Activated T-cell treated with anti-CD3 and anti-CD28 coated beads, Interleukin-2, amount 50 U/mL, for 72 hours (primary cell): ENCODE data around the gene TM4SF4. TPM values are rescaled to one million over a fixed set of nuclear protein-coding genes. Genes with fewer than 3 reads are reported as not detected.

Experiments used
- ATAC-seq, 2 donors: fragments of 150-1000 bp; cut with Tn5 transposase; replicated peaks in 1 of 2; 2 replicates each; pipeline ENCODE4 v1.10.0; 2021; ENCODE audit warnings: moderate library complexity in 2 of 2, mild to moderate bottlenecking in 1 of 2
- DNase-seq, 2 donors: peaks; one replicate each; pipeline ENCODE4 v3.0.0; 2021 to 2022; ENCODE audit warnings: mixed read lengths in 1 of 2
- H3K27ac Mint-ChIP-seq: one replicate; pipeline ENCODE4 v1.8.0; 2022; ENCODE audit warnings: mild to moderate bottlenecking, moderate library complexity, mixed read lengths
- H3K27me3 Mint-ChIP-seq: one replicate; pipeline ENCODE4 v1.8.0; 2022; ENCODE audit warnings: low read depth, mixed read lengths
- H3K36me3 Mint-ChIP-seq, 2 donors: one replicate each; pipeline ENCODE4 v1.8.0; 2022; ENCODE audit warnings: mixed read lengths in 2 of 2, mild to moderate bottlenecking in 1 of 2; ENCODE audit not compliant: insufficient read depth in 2 of 2
- H3K4me1 Mint-ChIP-seq: one replicate; pipeline ENCODE4 v1.8.0; 2022; ENCODE audit warnings: low read depth, mixed read lengths
- H3K4me3 Mint-ChIP-seq, 2 donors: one replicate each; pipeline ENCODE4 v1.8.0; 2022; ENCODE audit warnings: mild to moderate bottlenecking in 2 of 2, mixed read lengths in 2 of 2, moderate library complexity in 2 of 2
- H3K9me3 Mint-ChIP-seq, 2 donors: one replicate each; pipeline ENCODE4 v1.8.0; 2022; ENCODE audit warnings: mixed read lengths in 2 of 2
- total RNA-seq, 2 donors: library from RNA; stranded (reverse); gene quantifications; one replicate each; pipeline ENCODE4 v1.2.3, GENCODE V29; 2022

The TM4SF4 gene
- total RNA-seq, 2 donors from 2014 or later, result not detected

DNA sequence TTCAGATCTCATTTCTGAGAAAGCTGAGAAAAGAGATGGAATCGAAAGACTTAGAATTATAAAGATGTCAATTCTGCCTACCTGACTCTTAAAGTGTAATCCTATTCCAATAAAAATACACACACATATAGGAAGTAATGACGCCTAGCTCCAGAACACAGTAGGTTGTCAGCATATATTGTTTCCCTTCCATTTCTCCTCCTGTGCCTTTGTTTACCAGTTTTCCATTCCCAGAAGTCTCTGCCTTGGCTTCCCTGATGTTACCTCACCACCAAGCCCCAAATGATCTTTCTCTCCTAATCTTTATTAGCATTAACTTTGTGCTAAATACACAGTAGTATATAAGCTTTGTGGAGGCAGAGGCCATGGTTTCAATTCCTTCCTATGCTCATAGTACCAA, 40.0 kb downstream of the TM4SF4 start:
- H3K27ac Mint-ChIP-seq, result no peak overlapping the region
- ATAC-seq (no peak), DNase-seq (no peak)
- no peaks in the 10 kb centered on the region for H3K36me3 Mint-ChIP-seq
- no peak overlapping the region for H3K4me3 Mint-ChIP-seq
- H3K27me3 Mint-ChIP-seq, result peaks cover 26% of the 10 kb centered on the region
- no peaks in the 10 kb centered on the region for H3K9me3 Mint-ChIP-seq
- H3K4me1 Mint-ChIP-seq, result peaks cover 7% of the 10 kb centered on the region

DNA sequence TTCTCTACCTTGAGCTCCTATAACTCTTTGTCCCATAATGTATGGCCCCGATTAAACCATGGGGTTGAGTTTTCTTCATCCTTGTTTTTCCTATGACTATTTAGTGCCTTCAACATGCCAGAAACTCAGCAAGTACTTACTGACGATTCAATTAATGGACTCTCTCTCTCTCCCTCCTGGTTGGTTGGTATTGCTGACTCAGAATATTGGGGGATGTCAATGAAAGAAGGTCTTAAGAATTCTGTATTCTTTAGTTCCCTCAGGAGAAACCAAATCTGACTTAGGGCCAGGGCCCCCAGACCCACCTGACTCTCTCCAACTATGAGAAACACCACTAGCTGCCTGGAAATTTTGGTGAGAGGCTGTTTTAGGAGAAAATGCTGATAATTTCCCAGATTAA, 40.8 kb downstream of the TM4SF4 start:
- Mint-ChIP-seq H3K36me3 (no peaks in the 10 kb centered on the region), H3K27me3 (peaks cover 25% of the 10 kb centered on the region), H3K9me3 (no peaks in the 10 kb centered on the region), H3K27ac (no peak overlapping the region), H3K4me1 (peaks cover 7% of the 10 kb centered on the region), H3K4me3 (no peak overlapping the region)
- no peak for DNase-seq
- ATAC-seq, result no peak

DNA sequence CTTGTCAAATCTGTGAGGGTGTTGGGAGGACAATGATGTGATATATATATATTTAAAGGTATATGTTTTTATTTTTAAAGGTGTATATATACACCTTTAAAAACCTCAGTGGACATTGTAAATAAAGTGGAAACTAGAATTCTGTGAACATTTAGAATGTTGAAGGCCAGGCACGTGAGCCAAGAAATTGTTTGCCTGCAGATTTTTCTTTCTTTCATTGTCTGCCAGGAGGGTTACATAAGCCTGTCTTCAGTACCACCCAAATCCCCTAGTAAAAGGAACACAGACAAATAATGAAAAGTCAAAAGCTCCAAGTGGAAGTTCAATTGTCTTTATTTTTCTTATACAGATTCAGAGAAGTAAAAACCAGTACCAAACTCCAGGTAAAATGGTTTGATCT, 42.4 kb downstream of the TM4SF4 start:
- Mint-ChIP-seq H3K36me3 (no peaks in the 10 kb centered on the region), H3K9me3 (no peaks in the 10 kb centered on the region), H3K4me1 (peaks cover 7% of the 10 kb centered on the region), H3K4me3 (no peak overlapping the region), H3K27me3 (peaks cover 13% of the 10 kb centered on the region), H3K27ac (no peak overlapping the region)
- no peak for DNase-seq
- no peak for ATAC-seq

DNA sequence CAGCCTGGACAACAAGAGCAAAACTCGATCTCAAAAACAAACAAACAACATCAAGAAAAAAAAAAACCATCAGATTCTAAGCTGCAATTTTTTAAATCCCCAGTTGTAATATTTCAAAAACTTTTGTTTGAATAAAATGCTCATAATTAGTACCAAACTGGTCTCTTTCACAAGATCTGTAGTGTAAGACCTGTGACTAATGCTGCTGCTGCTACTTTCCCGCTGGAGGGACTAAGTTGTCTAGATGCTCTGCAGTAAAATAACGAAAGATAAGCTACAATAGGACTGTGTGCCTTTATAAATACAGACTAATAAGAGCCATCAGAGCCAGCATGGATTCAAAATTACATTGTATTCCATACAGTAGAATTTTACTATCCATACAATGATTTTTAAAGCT, 45.4 kb downstream of the TM4SF4 start:
- Mint-ChIP-seq H3K36me3 (no peaks in the 10 kb centered on the region), H3K4me1 (no peaks in the 10 kb centered on the region), H3K27ac (no peak overlapping the region), H3K4me3 (no peak overlapping the region), H3K27me3 (peaks cover 6% of the 10 kb centered on the region), H3K9me3 (no peaks in the 10 kb centered on the region)
- ATAC-seq (no peak), DNase-seq (no peak)

DNA sequence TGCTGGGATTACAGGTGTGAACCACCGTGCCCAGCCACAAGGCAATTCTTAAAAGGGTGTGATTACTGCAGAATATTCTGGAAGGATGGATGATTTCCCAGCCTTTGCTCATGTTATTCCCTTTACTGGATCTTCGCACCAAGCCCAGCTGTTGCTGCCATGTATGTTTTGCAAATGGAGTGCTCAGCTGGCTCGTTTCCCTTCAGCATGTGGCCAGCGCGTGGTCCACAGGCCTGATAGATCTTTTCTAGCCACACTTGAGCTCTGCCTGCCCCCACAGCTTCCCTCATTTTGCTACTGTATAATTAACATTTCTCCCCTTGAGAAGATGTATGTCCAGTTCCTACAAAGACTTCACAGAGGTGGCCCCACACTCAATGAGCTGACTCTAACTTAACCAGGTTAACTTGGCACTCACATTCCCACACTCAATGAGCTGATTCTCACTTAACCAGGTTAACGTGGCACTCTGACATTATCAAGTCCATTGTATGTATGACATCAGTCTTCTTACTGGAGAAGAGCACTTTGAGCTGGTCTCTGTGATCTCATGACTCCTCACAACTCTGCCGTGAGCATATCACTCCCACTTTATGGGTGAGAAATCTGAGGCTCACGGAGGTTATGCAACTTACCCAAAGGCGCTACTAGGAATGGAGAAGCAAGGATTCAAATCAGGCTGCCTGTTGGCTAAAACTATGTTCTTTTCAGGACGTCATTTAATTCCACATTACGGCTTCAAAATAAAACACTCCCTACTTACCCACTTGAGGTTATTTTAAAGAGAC, 49.2 kb downstream of the TM4SF4 start:
- no peak overlapping the region for H3K4me3 Mint-ChIP-seq
- no peaks in the 10 kb centered on the region for H3K36me3 Mint-ChIP-seq
- no peaks in the 10 kb centered on the region for H3K9me3 Mint-ChIP-seq
- peaks cover 3% of the 10 kb centered on the region for H3K27me3 Mint-ChIP-seq
- DNase-seq, result no peak
- no peak overlapping the region for H3K27ac Mint-ChIP-seq
- no peaks in the 10 kb centered on the region for H3K4me1 Mint-ChIP-seq
- no peak for ATAC-seq

DNA sequence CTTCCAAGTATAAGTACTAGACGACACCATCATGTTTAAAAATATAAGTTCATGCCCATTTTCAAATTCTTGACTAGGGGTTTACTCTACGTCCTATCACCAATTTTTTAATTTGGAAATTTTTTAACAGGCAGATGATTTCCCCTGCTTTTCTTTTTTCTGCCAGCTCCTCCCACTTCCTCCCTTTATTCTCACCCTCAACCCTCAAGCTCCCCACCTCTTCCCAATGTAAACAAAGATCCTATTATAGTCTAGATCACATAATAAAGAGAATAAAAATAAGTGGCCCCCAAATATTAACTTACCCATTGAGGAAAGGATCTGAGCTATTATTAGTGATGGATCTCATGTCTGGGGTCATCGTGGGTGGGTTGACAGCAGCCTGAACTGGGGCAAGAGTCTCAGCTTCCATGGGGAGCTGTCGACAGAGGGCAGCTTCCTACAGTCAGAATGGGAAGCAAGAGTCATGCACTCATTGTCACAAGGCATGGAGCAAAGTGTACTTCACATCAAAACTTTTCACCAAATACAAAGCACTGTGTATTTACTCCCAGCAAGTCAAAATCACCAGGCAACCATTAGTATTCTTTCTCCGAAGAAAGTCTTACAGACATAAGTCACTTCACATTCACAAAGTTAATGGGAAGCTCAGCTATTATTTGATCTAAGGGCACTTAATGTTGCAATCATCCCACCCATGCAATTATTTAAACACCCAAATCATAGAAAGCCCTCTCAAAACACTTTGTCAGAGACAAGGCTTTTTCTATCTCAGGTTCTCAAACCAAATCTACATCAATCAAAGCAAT, 53.2 kb downstream of the TM4SF4 start:
- ATAC-seq (no peak), DNase-seq (no peak)
- Mint-ChIP-seq H3K27ac (no peak overlapping the region), H3K27me3 (peaks cover 11% of the 10 kb centered on the region), H3K9me3 (no peaks in the 10 kb centered on the region), H3K4me1 (peaks cover 4% of the 10 kb centered on the region), H3K4me3 (no peak overlapping the region), H3K36me3 (no peaks in the 10 kb centered on the region)

DNA sequence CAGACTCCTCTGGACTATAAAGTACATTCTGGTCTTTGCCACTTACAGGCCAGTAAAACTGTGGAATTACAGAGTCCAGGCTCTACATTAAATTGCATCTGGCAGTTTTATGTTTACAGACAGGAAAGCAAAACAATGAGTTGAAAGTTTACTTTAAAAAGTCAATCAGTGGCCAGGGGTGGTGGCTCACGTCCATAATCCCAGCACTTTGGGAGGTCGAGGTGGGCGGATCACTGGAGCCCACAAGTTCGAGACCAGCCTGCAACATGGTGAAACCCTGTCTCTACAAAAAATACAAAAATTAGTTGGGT, 53.8 kb downstream of the TM4SF4 start:
- Mint-ChIP-seq H3K4me3 (no peak overlapping the region), H3K27ac (no peak overlapping the region)

DNA sequence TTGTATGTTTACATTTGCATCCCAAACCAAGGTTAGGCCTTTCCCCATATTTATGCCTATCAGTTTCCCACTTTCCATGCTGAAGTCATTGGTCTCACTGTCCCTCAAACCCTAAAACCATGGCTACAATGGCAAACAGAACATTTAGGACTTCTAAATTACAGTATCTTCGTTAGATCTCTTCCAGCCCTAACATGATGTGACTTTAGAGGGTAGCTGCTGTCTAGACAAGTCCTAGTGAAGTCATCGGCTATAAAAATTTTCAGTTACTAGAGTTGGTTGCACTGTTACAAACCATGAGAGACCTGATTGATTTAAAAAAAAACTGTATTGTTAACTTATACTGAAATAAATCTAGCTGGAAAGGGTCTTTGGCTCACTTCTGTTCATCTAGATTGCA, 54.6 kb downstream of the TM4SF4 start:
- H3K4me3 Mint-ChIP-seq, result no peak overlapping the region
- no peak for ATAC-seq
- H3K36me3 Mint-ChIP-seq, result no peaks in the 10 kb centered on the region
- H3K27me3 Mint-ChIP-seq, result peaks cover 24% of the 10 kb centered on the region
- H3K4me1 Mint-ChIP-seq, result peaks cover 8% of the 10 kb centered on the region
- no peak overlapping the region for H3K27ac Mint-ChIP-seq
- DNase-seq, result no peak
- H3K9me3 Mint-ChIP-seq, result no peaks in the 10 kb centered on the region

More for the DNA sequence above, 53.8 kb downstream of the TM4SF4 start:
- ATAC-seq (no peak), DNase-seq (no peak)
- Mint-ChIP-seq H3K4me1 (peaks cover 8% of the 10 kb centered on the region), H3K9me3 (no peaks in the 10 kb centered on the region), H3K36me3 (no peaks in the 10 kb centered on the region), H3K27me3 (peaks cover 16% of the 10 kb centered on the region)

DNA sequence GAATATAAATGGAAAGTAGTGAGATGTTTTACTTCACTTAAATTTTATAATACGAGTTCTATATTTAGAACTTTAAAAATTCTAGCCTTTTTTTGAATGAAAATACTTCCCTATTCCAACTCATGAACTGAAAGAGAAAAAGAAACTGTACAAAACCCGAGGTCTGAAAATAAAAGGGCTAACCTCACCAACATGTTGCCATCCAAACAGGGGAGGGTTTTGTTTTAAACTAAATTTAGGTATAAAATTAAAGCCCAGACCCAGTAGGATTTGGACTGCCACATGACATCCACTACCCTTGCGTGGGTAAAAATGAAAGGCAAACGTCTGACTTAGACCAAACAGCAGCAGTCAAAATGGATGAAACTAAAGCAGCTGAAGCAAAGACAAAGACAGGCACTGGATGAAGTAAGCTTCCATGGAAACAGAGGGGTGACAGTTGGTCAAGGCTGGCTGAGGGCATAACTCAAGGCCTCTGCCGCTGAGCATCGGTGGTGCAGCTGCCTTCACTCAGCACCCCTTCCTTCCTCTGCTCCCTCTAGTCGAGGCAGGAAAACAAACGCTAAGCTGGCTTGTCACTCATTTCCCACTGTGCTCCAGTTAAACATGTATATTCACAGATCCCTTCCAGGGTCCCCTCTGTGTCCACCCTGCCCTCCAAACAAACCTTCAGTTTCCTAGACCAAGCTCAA, 58.1 kb downstream of the TM4SF4 start:
- Mint-ChIP-seq H3K27ac (no peak overlapping the region), H3K4me3 (peak overlapping the region; percentile 21 to 44), H3K27me3 (peaks cover 27% of the 10 kb centered on the region), H3K36me3 (no peaks in the 10 kb centered on the region), H3K9me3 (no peaks in the 10 kb centered on the region), H3K4me1 (peaks cover 8% of the 10 kb centered on the region)
- DNase-seq (no peak), ATAC-seq (no peak)

DNA sequence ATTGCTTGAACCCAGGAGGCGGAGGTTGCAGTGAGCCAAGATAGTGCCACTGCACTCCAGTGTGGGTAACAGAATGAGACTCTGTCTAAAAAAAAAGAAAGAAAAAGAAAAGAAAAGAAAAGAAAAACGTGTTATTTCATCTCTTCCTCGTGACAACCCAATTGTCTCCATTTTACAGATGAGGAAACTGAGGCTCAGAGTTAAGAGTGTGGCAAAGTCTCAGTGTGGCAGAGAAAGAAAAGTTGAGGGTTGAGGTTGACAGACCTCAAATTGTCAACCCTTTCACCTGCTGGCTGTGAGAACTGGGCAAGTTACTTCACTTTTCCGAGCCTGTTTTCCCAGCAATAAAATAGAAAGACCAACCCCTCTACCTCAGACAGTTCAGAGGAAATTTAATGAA, 59.6 kb downstream of the TM4SF4 start:
- H3K36me3 Mint-ChIP-seq, result no peaks in the 10 kb centered on the region
- H3K27ac Mint-ChIP-seq, result no peak overlapping the region
- peaks cover 27% of the 10 kb centered on the region for H3K27me3 Mint-ChIP-seq
- DNase-seq, result no peak
- H3K9me3 Mint-ChIP-seq, result no peaks in the 10 kb centered on the region
- no peak for ATAC-seq
- no peak overlapping the region for H3K4me3 Mint-ChIP-seq
- H3K4me1 Mint-ChIP-seq, result peaks cover 8% of the 10 kb centered on the region

DNA sequence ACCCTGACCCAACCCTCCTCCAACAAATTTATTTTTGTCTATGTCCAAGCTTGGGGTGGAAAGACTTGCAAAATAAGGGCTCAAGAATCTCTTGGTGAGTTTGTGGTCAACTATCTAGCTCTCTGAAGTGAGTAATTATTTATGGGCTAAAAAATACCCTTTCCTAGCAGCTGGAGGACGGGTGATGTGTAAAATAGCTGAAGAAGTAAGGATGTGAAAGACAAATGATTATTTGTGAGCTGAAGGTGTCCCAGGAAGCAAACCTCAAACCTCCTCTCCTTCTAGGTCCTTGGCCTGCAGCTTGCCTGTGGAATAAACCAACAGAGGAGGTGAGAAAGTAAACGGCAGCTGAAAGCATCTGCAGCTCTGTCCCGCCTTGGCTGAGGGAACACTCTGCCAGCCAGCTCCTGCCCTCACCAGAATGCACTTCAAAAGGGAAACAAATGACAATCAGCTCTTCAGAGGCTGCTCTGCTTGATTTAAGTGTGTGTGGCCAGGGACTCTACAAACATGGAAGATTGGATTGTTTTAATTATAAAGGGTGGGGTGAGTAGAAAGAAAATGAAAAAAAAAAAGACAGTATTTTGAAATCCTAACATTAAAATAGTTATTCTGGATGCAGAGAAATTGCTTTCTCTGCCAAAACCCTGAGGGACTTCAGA, 60.3 kb downstream of the TM4SF4 start:
- no peak overlapping the region for H3K4me3 Mint-ChIP-seq
- no peak overlapping the region for H3K27ac Mint-ChIP-seq
- no peaks in the 10 kb centered on the region for H3K9me3 Mint-ChIP-seq
- H3K4me1 Mint-ChIP-seq, result peaks cover 8% of the 10 kb centered on the region
- peaks cover 27% of the 10 kb centered on the region for H3K27me3 Mint-ChIP-seq
- ATAC-seq (no peak), DNase-seq (no peak)
- no peaks in the 10 kb centered on the region for H3K36me3 Mint-ChIP-seq

DNA sequence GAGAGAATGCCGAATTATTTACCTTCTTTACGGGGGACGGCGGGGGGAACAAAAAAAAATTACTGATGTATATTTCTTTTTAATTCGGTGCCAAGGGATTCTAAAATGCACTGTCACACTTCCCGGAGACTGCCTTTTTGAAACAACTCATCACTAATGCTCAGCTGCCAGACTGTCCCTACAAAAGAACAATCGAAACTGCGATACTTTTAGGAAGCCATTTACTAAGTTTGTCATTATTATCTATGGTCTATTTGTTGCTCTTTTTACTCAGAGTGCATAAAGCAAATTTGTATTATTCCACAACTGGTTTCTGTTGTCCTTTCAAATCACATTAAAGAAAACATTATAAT, 60.8 kb downstream of the TM4SF4 start:
- no peak overlapping the region for H3K27ac Mint-ChIP-seq
- no peak for DNase-seq
- peaks cover 27% of the 10 kb centered on the region for H3K27me3 Mint-ChIP-seq
- no peak for ATAC-seq
- no peak overlapping the region for H3K4me3 Mint-ChIP-seq
- peaks cover 8% of the 10 kb centered on the region for H3K4me1 Mint-ChIP-seq
- H3K9me3 Mint-ChIP-seq, result no peaks in the 10 kb centered on the region
- H3K36me3 Mint-ChIP-seq, result no peaks in the 10 kb centered on the region

DNA sequence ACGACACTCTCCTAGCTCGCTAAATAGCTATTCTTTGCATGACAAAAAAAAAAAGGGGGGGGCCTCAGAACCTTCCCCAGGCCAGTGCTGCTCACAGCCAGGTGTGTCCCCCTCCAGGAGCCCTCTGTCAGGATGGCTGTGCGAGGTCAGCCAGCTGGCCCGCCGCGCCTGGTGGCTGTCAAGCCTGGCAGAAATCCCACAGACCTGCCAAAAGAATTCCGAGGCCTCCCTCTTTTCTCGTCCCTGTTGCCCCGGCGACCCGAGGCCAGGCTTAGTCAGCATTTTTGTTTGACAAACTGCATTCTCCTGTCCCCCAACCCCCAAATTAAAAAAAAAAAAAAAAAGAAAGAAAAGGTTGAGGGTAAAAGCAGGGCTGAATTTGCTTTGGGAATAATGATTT, 61.9 kb downstream of the TM4SF4 start:
- Mint-ChIP-seq H3K27me3 (peaks cover 25% of the 10 kb centered on the region), H3K4me3 (no peak overlapping the region), H3K9me3 (no peaks in the 10 kb centered on the region), H3K36me3 (no peaks in the 10 kb centered on the region), H3K4me1 (peaks cover 8% of the 10 kb centered on the region), H3K27ac (no peak overlapping the region)
- DNase-seq, result no peak
- no peak for ATAC-seq
